Limb (tissue), 2 donors: ENCODE measurements around the gene ARL4C.
"Not testable (repeated sequence)": the region's sequence is repeated elsewhere in the genome, so short reads cannot be mapped to it uniquely, and the experiment has no call there.

Experiments used
- DNase-seq, 2 donors: peaks; one replicate each; pipeline ENCODE4 v3.0.0-alpha.2; 2016; ENCODE audit errors: extremely low spot score in 2 of 2

Gene ARL4C

DNA sequence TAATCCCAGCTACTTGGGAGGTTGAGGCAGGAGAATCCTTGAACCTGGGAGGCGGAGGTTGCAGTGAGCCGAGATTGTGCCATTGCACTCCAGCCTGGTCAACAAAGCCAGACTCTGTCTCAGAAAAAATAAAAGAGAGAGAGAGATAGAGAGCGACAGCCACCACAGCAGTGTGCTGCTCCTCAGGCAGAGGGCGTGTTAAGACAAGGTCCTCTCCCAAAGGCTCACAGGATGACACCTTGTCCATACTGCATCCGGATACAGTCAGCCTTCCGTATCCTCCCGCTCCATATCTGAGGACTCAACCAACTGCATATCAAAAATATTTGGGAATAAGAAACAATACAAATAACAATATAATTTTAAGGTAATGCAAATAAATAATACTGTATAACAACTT is 20.1 kb downstream of the ARL4C start:
- no peak for DNase-seq

DNA sequence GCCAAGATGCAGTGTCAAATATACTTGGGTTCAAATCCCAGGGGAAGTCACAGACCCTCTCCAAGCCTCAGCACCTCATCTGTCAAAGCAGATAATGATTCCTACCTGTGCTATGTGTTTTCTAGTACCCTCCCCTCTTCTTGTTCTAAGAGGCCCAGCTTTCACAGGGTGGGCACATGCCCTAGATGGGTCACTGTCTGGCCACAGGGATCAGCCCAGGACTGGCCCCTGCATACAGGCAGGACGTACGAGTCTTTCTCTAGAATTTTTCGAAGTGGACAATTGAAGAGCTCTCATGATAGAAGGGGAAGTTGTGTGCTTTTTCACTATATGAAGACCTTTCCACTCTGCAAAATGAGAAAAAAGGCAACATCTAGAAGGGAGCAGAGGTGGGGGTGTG is 22.2 kb downstream of the ARL4C start:
- DNase-seq: no peak

DNA sequence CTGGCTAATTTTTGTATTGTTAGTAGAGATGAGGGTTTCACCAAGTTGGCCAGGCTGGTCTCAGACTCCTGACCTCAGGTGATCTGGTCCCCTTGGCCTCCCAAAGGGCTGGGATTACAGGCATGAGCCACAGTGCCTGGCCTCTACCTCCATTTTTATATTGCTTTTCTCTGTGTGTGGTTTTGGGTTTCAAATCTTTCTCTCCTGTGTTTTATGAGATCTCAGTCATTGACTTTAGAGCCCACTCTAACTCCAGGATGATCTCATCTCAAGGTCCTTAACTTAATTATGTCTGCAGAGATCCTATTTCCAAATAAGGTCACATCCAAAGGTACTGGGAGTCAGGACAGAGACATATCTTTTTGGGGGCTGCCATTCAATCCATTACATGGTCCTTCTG is 24.7 kb downstream of the ARL4C start:
- DNase-seq: no peak

DNA sequence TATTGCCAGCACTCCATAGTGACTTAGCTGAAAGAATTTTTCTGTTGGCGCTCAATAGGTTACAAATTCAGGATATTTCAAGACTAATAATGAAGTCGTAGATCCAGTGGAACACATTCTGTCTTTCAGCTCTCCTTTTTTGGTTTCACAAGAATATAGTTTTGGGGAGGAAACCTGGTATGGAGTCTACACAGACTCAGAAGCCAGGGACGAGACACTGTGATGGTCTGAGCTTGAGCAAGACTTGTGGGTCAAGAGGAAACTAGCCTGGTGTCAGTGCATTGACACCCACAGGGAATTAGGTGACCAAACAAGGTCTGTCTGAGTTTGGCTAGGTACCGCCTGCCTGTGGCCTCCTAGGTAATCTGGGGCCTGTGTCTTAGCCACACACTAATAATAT is 26.9 kb downstream of the ARL4C start:
- no peak for DNase-seq

DNA sequence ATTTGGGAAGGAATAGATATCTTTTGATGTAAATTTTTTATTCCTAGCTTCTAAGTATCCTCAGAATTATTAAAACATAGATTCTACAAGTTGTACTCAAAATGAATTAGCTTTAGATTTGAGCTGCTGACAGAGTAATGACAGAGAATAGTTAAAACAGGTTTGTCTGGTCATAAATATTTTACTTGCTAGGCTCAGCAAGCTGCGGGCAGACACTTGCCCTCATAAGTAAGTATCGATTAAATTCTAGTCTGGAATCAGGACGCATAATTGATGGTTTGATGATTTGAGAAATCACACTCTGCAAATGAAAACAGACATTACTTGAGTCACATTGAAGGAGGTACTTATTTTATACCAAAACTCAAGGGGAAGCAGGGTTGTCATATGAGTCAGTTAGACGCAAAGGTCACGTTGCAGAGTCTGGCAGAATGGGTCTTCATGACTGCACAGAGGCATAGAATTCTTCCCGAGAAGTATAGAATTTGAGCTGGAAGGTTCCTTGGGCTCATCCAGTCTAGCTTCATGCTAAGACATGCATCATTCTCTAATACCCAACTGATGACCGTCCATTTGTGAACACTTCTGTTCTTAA is 27.5 kb downstream of the ARL4C start:
- DNase-seq: no peak

DNA sequence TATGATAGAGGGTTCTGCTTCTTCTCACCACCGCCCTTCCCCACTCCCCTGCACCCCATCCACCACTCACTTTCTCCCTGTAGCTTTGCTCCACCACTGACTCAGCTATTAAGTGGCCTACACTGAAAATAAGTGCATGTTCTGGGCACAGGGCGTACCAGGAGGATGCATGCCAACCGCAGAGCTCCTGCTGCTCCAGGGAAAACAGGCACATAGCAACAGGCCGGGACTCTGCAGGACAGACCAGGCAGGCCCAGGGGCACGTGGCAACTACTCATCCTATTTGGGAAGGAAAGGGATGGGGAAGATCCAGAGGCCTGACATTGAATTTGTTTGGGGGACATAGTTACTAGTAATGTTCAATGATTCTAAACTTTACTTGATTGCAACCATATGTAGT is 28.4 kb downstream of the ARL4C start:
- no peak for DNase-seq

DNA sequence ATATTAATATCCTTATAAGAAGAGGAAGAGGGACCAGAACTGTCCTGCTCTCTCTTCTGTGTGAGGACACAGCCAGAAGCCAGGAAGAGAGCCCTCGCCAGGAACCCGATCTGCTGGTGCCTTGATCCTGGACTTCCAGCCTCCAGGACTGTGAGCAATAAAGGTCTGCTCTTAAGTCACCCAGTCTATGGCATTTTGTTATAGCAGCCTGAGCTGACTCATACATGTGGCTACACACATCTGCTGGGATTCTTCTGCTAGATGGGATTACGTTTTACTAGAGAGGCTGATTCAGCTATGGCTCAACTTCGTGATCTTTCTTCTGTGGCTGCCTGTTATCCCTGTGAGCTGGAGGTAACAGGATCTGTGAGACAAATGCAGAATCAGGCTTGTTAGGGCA is 29.6 kb downstream of the ARL4C start:
- no peak for DNase-seq

DNA sequence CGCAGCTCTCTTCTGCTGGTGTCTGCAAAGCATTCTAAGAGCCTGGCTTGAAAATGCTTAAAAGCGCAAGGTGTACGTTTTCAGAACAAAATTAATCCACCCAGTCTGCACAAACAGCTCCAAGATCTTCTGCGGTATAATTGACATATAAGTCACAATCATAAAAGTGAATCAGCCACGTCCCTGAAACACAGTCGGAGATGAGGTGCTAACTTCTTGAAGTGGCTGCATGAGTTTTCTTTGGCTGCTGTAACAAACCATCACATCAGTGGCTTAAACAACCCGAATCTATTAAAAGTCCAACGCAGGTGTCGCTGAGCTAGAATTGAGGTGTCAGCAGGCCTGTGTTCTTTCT is 32.6 kb downstream of the ARL4C start:
- DNase-seq: no peak

DNA sequence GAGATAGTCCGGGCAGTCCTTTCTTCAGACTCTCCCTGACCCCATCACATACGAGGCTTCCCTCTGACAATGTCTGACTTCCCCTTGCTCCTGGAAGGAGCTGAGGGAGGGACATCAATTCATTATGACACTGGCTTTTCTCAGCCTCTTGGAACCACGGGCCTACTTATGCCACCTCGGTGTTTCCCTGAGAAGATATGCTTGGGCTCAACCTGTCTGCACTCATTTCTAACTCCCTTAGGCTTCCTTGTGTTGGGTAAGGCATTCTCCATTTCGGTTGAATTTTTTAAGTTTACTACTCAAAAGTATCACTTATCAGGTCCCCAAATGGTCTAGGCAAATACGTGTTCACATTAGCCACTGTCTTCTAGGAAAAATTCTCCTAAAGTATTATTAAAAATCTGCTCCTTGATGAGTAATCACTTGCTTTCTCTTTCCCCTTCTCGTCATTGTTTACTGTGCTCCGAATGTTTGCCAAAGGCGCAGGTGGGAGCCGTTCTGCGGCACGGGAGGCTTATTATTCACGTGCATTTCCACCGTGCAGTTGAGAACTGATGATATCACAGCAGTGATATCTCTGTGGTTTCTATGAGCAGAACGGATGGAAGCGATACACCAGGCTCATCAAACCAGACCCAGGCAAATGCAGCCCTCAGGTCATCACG is 33.1 kb downstream of the ARL4C start:
- DNase-seq: no peak

DNA sequence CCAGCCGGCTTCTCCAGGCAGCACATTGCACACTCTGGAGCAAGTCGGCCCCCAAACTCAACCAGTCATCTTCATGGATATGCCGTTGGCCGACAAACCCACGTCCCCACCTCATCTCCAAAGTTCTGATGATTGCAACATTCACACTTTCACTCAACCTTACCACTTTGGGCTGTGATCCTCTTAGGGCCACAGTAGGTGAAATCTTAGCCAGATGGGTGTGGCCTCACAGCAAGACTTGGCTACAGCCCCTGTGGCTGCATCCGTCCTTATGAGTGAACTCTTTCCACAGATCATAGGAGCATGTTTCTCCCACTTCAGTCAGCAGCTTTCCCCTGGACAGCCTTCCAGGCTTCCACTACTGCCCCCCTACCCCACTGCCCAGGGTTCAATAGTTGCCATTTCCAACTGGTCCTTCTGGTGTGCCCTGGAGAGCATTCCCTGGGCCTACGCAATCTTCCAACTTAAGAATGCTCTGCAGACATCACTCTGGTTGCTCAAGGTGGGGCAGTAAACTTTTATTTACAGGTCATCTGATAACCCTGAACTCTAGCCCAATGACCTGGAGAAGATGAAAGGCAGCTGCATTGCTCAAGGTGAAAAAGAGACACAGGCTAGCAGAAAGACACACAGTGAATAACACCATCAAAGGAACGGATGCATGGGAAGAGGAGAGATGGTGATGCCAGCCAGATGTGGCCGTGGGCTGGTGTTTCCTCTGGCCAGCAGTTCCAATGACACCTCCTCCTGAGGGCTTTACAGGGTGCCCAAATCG is 34.5 kb downstream of the ARL4C start:
- no peak for DNase-seq

DNA sequence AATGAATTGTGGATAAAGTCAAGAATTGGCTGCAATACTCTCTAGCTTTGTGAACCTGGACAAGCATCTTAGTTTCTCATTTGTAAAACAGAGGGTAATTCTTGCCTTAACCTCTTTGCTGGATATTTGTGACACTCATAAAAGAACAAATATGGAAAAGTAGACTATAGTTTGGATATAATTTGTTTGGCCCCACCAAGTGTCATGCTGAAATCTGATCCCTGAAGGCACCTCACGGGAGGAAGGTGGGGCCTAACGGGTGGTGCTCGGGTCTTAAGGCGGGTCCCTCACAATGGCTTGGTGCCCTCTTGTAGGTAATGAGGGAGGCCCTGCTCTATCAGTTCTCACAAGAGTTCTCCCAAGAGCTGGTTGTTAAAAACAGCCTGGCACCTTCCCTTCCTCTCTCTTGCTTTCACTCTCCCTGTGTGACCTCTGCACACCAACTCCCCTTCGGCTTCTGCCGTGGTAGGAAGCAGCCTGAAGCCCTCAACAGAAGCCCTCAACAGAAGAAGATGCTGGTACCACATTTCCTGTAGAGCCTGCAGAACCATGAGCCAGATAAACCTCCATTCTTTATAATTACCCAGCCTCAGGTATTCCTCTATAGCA is 37.4 kb downstream of the ARL4C start:
- no peak for DNase-seq

DNA sequence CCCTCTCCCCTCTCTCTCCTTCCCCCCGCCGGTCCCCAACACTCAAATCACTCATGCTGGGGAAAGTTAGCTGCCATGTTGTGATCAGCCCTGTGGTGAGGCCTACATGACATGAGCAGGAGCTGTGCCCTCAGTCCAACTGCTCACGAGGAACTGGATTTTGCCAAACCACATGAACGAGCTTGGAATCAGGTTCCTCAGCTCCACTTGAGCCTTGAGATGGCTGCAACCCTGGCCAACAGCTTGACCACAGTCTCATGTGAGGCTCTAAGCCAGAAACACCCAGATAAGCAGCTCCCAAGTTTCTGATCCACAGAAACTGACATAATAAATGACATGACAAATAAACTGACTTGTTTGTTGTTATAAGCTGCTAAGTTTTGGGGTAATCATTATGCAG is 38.4 kb downstream of the ARL4C start:
- DNase-seq: no peak

DNA sequence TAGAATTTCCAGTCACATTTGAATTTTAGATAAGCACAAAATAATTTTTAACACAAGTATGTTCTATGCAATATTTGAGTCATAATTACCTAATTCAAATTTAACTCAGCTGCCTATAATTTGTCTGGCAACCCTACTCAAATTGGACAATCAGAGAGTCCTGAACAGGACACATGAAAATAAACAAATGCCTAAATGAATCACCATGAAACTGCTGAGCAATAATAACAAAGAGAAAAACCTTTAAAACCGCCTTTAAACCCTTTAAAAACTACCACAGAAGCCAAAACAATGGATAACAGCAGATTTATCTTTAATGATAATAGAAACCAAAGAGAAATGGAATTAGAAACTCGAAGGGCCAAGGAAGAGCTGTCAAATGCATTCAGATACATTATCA is 39.5 kb downstream of the ARL4C start:
- DNase-seq: no peak

DNA sequence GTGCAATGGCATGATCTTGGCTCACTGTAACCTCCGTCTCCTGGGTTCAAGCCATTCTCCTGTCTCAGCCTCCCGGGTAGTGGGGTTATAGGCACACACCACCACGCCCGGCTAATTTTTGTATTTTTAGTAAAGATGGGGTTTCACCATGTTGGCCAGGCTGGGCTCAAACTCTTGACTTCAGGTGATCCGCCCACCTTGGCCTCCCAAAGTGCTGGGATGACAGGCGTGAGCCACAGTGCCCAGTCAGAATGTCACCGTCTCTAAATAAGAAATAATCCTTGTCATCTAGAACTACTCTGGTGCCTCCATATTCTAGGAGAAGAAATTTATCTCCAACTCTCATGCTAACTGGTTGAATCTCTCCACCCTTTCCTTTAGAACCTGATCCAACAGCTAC is 41.6 kb downstream of the ARL4C start:
- not testable (repeated sequence) for DNase-seq

DNA sequence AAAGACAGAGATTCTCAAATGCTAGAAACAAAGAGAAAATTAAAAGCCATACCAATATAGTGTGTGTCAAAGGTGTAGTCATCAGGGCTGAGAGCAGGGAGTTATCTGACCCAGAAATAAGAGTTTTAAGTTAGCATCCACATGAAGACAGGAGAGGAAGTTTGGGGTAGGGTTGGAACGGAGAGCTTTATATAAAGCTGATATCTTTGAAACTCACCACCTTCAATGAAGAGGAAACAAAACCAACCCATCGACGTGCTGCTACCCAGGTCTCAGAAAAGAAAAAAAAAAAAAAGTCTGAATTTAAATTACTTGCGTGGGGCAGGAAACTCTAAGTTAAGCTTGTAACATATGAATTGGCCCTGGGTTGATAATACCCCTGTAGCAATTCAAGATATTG is 42.4 kb downstream of the ARL4C start:
- no peak for DNase-seq

DNA sequence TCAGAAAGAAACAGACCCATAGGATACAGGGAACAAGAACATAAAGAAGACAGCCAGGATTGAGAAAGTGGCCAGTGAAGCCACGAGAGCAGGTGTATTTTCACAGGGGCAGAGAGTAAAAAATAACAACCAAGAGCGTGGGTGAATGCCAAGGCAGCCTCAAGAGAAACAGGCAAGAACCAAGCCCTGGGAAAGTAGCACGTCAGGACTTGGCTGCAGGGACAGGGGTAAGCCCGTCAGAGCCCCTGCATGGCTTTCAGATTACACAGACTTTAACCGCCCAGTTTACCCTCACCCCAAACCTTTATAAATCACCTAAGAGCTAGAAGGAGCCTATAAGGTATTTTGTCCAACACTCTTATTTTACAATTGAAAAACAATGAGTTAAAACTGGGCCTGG is 43.7 kb downstream of the ARL4C start:
- DNase-seq: no peak

DNA sequence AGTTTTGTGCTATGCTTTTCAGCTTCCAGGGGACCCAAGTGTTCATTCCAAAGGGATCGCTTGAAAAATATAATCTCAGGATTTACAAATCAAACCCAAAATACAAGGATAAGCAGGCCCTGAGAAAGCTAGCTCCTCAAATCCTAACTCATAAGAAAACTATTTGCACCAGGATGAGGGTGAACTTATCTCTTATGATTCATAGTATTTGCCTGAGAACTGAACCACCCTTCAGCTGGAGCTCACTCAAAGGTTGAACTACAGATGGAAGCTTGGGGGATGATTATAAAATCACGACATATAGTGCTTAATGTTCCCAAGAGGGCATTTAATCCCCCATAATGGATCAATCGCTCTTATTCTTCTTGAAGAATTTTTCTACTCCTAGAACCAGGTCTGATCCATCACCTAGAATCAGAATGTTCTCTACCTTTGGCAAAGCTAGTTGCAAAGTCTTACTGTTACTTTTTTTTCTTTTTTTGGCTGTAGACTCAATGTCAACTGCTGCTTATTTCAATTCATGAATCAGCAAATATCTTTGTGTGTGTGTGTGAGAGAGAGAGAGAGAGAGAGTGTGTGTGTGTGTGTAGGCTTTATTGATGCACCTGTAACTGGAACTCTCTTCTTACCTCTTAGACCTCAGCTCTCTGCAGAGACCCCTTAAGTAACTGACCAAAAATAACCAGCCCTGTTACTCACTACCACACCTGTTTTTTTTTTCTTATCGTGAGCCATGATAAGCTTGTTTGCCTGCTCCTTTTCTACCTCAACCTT is 44.8 kb downstream of the ARL4C start:
- DNase-seq: no peak

DNA sequence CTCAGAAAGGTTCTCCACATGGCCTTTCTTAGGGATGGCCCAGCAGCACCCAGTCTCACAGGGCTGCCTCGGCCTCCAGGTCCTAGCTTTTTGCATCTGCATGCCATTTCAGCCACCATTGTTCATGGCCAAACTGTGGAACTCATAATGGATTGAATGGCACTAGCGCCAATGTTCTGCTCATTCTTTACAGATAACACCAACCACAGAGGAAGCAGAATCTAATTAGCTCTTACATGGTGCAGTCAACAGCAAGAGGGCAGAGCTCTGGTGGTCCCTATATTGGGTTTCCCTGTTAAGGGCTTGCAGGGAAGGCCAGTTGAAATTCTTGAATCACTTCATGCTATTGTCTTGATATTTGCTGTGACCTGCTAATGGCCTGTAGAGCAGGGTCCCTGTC is 45.6 kb downstream of the ARL4C start:
- DNase-seq: no peak

DNA sequence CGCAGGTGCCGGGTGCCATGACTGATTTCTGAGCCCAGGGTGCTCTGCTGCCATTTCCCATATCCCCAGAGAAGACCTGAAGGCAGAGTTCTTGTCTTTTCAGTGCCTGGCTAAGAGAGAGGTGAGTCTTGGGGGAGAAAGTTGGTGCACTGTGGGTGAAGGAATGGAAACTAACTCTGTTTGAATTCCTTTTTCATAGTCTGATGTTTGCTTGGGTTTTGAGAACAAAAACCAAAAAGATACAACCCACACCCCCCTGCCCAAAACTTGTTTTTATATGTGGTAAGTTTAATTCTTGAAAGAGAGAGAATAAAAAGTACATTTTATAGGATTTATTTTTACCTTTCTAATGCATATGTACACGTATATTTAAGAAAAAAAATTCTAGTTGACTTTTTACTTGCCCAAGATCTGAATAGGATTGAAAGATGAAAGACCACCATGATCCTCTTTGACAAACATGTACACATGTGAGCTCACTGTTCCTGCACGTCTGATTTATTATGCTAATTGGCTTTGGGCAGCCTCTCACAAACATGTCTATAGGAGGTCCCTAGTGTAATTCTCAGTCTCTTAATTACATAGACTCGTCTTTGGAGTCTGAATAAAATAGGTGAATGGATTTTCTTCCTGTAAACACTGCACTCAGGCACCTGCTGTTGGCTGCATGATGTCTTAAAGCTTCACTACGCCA is 46.3 kb downstream of the ARL4C start:
- no peak for DNase-seq

DNA sequence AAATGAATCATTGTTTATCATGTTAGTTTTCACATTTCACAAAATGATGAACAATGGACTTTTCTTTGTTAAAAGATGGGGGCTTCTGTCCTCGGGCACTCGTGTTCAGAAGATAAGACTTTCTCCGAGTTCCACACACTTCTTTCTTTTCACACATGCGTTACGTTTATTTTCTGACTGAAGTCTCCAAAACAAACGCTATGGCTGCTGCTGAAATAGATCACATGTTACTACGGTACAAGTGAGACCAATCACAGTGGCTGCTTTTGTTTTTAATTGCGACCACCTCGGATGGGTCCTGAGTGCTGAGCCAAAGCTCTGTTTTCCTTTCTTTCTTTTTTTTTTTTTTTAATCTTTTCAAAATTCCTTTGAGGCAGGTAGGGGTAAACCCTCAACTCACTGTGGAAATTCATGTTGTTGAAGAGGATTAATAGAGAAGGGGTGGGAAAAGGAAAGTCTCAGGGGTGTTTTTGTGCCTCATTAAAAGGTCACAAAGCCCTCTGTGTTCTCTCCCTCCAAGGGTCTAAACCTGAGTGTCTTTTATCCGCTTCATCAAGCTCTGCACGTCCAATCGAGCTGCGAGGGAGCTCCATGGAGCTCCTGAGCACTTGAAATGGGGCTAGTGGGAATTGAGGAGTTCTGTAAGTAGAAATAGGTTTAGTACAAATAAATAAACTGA is 48.2 kb downstream of the ARL4C start:
- no peak for DNase-seq

DNA sequence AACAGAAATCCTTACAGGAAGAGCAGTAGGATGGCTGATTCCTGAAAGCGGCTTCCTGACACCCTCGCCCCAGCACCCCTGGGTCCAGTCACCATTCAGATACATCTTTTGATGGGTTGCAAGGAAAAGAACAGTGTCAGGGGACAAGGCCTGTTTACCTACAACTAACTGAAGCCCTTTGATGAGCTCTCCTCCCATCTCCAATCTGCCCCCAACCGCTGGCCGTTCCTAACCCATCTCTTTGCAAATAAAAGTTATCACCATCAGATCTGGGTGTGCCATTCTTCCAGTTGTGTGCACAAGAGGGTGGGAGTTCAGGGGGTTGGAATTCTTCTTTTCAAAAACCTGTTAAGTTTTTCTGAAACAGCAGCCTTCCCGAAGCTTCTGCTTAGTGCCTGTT is 48.9 kb downstream of the ARL4C start:
- no peak for DNase-seq
